ENCODE results near the gene MAPK12.

DNA sequence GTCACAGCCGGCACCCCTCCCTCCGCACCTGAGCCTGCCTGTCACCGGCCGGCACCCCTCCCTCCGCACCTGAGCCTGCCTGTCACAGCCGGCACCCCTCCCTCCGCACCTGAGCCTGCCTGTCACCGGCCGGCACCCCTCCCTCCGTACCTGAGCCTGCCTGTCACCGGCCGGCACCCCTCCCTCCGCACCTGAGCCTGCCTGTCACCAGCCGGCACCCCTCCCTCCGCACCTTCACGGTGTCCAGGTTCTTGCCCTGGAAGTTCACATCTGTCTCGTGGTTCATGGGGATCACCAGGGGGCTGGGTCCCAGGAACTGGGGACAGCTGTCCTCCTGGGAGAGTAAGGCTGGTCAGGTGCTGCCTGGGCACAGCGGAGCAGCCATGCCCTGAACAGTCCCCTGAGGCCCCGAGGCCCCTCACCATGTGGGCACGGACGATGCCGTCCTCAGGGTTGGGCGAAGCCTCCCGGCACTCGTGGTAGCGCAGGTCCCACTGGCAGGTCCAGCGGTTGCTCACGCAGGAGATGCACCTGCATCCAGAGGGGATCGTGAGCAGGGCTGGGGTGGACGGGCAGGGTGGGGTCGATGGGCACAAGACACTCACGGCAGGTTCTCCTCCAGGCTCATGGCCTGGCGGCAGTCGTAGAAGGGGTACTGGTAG is 24.2 kb upstream of the MAPK12 start:
- TF ChIP-seq, protein P1, sequence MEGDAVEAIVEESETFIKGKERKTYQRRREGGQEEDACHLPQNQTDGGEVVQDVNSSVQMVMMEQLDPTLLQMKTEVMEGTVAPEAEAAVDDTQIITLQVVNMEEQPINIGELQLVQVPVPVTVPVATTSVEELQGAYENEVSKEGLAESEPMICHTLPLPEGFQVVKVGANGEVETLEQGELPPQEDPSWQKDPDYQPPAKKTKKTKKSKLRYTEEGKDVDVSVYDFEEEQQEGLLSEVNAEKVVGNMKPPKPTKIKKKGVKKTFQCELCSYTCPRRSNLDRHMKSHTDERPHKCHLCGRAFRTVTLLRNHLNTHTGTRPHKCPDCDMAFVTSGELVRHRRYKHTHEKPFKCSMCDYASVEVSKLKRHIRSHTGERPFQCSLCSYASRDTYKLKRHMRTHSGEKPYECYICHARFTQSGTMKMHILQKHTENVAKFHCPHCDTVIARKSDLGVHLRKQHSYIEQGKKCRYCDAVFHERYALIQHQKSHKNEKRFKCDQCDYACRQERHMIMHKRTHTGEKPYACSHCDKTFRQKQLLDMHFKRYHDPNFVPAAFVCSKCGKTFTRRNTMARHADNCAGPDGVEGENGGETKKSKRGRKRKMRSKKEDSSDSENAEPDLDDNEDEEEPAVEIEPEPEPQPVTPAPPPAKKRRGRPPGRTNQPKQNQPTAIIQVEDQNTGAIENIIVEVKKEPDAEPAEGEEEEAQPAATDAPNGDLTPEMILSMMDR (IDR thresholded peaks at IDR 0.05): no peak
- TF ChIP-seq POLR2A (IDR thresholded peaks at IDR 0.05): no peak

Measured in breast epithelium (tissue), 3 donors.